T-helper 2 cell treated with Interferon-gamma antibody and Interleukin-4, amounts not matched to agents 5 μg/mL and 100 μg/mL, for 36 hours (primary cell): Measurements from ENCODE around the gene COL4A2.

ENCODE experiments used
- DNase-seq: peaks from one replicate; pipeline ENCODE4 v3.0.0; 2021; ENCODE audit warnings: low spot score
- H3K27ac Mint-ChIP-seq: one replicate; pipeline ENCODE4 v1.8.0; 2021; ENCODE audit warnings: mild to moderate bottlenecking, mixed read lengths
- H3K27me3 Mint-ChIP-seq: one replicate; pipeline ENCODE4 v1.8.0; 2021; ENCODE audit warnings: low read depth, mixed read lengths
- H3K36me3 Mint-ChIP-seq: one replicate; pipeline ENCODE4 v1.8.0; 2021; ENCODE audit warnings: low read depth, mixed read lengths
- H3K4me1 Mint-ChIP-seq: one replicate; pipeline ENCODE4 v1.8.0; 2021; ENCODE audit warnings: low read depth, mixed read lengths
- H3K4me3 Mint-ChIP-seq: one replicate; pipeline ENCODE4 v1.8.0; 2022; ENCODE audit warnings: mild to moderate bottlenecking, moderate library complexity, mixed read lengths
- H3K9me3 Mint-ChIP-seq: one replicate; pipeline ENCODE4 v1.8.0; 2021; ENCODE audit warnings: mixed read lengths

Gene COL4A2

DNA sequence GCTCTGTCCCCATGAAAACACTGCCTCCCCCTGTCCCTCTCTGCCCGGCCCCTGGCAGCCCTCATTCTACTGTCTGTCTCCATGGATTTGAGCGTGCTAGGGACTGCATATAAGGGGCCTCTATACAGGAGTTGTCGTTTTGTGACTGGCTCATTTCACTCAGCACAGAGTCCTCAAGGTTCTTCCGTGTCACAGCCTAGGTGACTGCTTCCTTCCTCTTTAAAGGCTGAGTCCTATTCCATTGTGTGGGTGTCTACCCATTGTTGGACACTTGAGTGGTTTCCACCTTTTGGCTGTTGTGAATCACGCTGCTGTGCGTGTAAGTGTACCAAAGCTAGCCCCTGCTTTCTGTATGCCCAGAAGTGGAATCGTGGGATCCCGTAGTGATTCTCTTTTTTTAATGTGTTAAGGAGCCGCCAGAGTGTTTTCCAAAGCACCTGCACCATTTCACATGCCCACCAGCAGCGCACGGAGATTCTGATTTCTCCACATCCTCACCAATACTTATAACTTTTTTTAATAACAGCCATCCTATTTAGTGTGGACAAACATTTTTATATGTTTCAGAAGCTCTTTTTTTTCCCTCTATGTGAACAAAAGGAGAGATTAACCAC is 116.7 kb downstream of the COL4A2 start:
- no peaks in the 10 kb centered on the region for H3K9me3 Mint-ChIP-seq
- DNase-seq: no peak
- H3K36me3 Mint-ChIP-seq: no peaks in the 10 kb centered on the region
- H3K27ac Mint-ChIP-seq: no peak overlapping the region
- no peak overlapping the region for H3K4me3 Mint-ChIP-seq
- H3K27me3 Mint-ChIP-seq: peaks cover 76% of the 10 kb centered on the region
- H3K4me1 Mint-ChIP-seq: peaks cover 13% of the 10 kb centered on the region

DNA sequence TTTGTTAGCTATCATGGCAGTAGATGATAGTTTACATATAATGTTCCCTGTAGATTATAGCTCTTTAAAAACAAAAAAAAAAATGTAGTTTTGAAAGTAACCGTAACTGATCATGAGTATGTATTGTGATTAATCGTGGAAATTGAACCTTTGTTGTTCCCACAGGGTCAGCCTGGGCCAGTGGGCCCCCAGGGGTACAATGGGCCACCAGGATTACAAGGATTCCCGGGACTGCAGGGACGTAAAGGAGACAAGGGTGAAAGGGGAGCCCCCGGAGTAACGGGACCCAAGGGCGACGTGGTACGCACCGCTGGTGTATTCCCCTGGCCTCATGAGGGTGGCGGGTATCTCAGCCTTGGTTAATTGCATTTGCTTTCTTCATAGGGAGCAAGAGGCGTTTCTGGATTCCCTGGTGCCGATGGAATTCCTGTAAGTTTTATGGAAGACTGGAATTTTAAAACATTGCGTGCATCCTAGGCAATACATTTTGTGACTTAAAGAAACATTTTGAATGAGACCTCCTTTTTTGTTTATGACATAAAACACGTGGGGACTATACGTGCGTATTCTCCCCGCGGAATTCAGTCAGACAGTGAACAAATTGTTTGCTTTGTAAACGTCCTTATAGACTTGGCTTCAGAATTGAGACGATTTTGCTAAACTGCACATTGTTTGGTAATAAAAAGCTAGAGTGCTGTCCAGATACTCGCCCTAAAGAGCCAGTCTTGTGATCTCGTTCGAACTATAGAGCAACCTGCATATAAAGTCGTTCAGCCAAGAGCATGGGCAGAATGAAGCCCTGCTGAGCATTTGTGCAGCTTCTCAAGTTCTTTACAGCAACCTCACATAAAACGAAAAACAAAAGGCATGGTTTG is 117.7 kb downstream of the COL4A2 start:
- H3K4me1 Mint-ChIP-seq: peaks cover 13% of the 10 kb centered on the region
- H3K36me3 Mint-ChIP-seq: no peaks in the 10 kb centered on the region
- DNase-seq: no peak
- no peaks in the 10 kb centered on the region for H3K9me3 Mint-ChIP-seq
- H3K4me3 Mint-ChIP-seq: no peak overlapping the region
- peaks cover 74% of the 10 kb centered on the region for H3K27me3 Mint-ChIP-seq
- no peak overlapping the region for H3K27ac Mint-ChIP-seq

DNA sequence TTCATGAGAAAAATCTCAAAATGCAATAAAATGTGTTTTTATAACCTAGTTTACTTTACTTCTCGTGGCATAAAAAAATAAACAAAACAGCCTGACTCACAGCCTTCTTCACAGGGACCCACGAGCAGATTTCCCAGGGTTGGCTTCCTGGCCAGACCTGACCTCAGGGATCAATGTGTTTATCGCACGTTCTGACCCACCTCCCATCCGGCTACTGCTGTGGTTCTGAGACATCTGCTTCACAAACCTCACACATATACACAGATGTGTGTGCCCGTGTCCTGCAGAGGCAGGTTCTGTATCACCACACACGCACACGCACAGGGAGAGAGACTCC is 118.3 kb downstream of the COL4A2 start:
- Mint-ChIP-seq H3K27me3 (peaks cover 68% of the 10 kb centered on the region), H3K36me3 (no peaks in the 10 kb centered on the region), H3K27ac (no peak overlapping the region), H3K4me1 (peaks cover 13% of the 10 kb centered on the region), H3K9me3 (no peaks in the 10 kb centered on the region), H3K4me3 (no peak overlapping the region)
- no peak for DNase-seq

DNA sequence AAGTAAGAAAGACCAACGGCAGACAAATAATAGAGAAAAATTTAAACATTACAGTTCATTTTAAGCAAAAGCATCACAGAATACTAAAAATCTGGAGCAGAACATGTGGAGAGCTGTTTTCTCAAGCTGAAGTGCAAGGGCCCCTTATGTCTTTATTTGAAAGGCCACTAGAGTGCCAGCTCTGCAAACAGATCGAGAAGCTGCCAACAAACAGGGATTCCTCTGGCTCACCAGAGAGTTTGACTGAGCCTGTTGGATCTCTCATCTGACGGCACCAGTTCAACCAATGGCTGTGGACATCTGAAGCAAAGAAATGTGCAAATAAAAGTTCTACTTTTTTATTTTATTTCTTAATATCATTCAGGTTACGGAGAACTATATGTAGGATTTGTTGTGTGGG is 119.7 kb downstream of the COL4A2 start:
- no peak for DNase-seq
- H3K4me1 Mint-ChIP-seq: peaks cover 4% of the 10 kb centered on the region
- peaks cover 56% of the 10 kb centered on the region for H3K27me3 Mint-ChIP-seq
- no peak overlapping the region for H3K4me3 Mint-ChIP-seq
- H3K9me3 Mint-ChIP-seq: no peaks in the 10 kb centered on the region
- H3K36me3 Mint-ChIP-seq: no peaks in the 10 kb centered on the region
- no peak overlapping the region for H3K27ac Mint-ChIP-seq

DNA sequence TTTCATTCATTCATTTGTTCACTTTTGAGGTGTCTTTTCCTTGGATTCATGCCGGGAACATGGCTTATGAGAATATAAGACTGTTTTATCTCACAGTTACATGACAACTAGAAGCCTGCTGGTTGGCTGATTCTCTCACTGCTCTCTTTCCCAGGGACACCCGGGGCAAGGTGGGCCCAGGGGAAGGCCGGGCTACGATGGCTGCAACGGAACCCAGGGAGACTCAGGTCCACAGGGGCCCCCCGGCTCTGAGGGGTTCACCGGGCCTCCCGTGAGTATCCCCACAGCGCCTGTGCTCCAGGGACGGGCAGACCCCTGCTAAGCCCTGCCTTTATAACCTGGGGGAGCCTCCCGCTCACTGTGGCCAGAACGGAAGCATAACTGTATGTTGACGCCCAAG is 121.2 kb downstream of the COL4A2 start:
- peaks cover 52% of the 10 kb centered on the region for H3K27me3 Mint-ChIP-seq

DNA sequence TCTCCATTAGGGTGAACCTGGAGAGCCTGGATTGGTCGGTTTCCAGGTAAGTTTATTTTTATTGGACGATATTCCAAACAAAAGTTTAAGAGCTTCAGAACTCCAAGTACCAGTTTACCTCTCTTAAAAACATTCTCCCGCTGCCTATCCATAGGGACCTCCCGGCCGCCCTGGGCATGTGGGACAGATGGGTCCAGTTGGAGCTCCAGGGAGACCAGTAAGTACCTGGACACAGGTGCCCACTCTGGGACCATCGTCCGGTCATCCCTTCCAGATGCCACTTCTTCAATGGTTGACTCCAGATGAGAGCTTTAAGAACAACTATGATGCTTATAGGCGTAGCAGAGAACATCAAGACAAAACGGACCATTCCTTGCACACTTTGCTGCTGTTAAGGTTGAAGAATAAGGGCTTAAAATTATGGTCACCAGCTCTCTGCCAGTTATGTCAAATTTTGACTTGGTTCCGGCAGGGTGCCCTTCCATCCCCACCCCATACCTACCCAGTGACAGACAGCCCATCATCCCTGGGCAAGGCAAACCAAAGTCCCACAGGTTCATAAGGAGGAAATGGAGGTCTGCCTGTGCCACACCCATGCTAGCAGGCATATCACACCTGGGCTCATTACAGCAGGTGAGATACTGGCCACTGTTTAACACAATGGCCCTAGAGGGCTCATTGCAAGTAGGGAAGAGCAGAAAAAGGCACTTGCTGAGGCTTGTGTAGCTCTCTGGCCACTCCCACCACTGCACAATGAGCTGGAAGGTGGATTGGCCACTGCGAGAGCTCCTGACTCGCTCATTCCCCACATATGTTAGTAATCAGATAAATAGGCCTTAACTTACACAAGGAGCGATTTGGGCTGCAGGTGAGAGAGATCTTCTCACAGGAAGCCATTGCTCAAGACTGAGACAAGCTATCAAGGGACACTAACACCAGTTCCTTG is 123.6 kb downstream of the COL4A2 start:
- H3K27ac Mint-ChIP-seq: no peak overlapping the region
- no peak overlapping the region for H3K4me3 Mint-ChIP-seq
- no peaks in the 10 kb centered on the region for H3K4me1 Mint-ChIP-seq
- no peaks in the 10 kb centered on the region for H3K36me3 Mint-ChIP-seq
- H3K9me3 Mint-ChIP-seq: no peaks in the 10 kb centered on the region
- peaks cover 54% of the 10 kb centered on the region for H3K27me3 Mint-ChIP-seq
- DNase-seq: no peak

More for the DNA sequence above, 121.2 kb downstream of the COL4A2 start:
- no peaks in the 10 kb centered on the region for H3K36me3 Mint-ChIP-seq
- H3K27ac Mint-ChIP-seq: no peak overlapping the region
- H3K4me1 Mint-ChIP-seq: no peaks in the 10 kb centered on the region
- H3K4me3 Mint-ChIP-seq: no peak overlapping the region
- no peak for DNase-seq
- no peaks in the 10 kb centered on the region for H3K9me3 Mint-ChIP-seq

DNA sequence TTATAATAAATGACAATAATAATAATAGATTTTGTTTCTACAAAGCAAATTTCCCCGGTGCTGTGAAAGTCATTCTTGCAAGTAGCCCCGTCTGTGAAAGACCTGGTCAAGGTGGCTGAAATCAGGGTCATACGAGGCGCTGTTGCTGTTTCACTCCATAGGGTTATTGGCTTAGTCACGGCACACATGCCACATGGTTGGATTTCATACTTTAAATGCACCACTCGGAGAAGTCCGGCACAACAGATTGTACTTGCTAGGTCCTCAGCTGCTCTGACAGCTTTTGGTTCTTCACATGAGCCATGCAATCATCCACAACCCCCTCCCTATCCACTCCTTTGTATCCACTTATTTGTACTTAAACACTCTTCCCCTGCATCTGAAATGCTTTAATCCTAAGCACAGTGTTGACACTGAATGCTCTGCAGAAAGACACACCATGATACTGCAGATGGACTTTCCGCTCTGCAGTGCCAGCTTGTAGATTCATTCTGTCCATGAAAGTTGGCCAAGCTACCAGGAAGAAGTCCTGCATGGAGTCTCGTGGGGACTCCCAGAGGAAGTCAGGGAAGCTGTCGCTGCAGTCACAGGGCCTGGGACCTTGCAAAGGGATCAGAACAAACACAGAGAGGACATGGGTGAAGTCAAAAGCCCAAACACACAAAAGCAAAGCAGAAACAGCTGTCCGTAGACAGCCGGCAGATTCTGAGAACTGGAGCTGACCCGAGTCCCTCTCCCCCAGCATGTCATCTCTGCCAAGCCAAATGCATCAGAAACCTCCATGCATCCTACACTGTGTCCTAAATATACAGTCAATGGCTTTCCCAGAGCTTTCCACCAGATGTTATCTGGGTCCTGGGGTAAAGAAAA is 124.6 kb downstream of the COL4A2 start:
- DNase-seq: no peak
- Mint-ChIP-seq H3K4me1 (no peaks in the 10 kb centered on the region), H3K4me3 (no peak overlapping the region), H3K36me3 (no peaks in the 10 kb centered on the region), H3K27me3 (peaks cover 47% of the 10 kb centered on the region), H3K9me3 (no peaks in the 10 kb centered on the region), H3K27ac (no peak overlapping the region)

DNA sequence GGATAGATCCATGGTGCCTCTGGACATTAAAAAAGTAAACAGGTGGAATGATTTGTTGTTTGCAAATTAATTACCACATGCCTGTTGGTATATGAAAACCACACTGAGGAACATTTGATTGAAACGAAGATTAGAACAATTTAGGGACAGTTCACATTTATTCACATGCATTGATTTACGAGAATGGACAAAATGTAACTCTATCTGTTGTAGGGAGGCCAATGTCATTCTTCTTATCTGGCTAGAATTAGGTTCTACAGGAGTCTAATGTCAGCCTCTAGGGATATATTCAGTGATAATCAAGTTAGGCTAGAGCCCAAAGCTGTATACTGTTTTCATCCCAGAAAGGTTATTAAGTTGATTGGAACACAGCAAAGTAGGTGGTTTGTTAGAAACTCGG is 125.4 kb downstream of the COL4A2 start:
- H3K9me3 Mint-ChIP-seq: no peaks in the 10 kb centered on the region
- DNase-seq: no peak
- no peaks in the 10 kb centered on the region for H3K4me1 Mint-ChIP-seq
- H3K4me3 Mint-ChIP-seq: no peak overlapping the region
- peaks cover 46% of the 10 kb centered on the region for H3K27me3 Mint-ChIP-seq
- H3K27ac Mint-ChIP-seq: no peak overlapping the region
- no peaks in the 10 kb centered on the region for H3K36me3 Mint-ChIP-seq

DNA sequence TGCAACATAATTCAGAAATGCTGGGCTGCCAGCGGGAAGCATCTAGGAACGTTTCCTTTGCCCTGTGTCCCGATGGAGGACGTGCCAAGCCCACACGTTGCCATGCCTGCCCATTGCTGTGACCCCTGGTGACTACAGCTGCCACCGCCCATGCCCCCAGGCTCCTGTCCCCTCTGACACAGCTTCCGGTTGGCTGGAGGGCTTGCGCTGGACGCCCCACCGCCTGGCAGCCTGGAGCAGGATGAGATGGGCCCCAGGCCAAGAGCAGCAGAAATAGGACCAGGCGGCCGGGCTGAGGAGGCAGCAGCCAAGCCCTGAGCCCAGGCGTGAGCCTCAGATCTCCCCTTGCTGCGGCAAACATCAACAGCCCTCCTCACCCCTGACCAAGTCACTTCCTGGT is 125.9 kb downstream of the COL4A2 start:
- H3K36me3 Mint-ChIP-seq: no peaks in the 10 kb centered on the region
- H3K4me3 Mint-ChIP-seq: no peak overlapping the region
- no peak overlapping the region for H3K27ac Mint-ChIP-seq
- no peaks in the 10 kb centered on the region for H3K9me3 Mint-ChIP-seq
- peaks cover 42% of the 10 kb centered on the region for H3K27me3 Mint-ChIP-seq
- H3K4me1 Mint-ChIP-seq: no peaks in the 10 kb centered on the region
- no peak for DNase-seq

DNA sequence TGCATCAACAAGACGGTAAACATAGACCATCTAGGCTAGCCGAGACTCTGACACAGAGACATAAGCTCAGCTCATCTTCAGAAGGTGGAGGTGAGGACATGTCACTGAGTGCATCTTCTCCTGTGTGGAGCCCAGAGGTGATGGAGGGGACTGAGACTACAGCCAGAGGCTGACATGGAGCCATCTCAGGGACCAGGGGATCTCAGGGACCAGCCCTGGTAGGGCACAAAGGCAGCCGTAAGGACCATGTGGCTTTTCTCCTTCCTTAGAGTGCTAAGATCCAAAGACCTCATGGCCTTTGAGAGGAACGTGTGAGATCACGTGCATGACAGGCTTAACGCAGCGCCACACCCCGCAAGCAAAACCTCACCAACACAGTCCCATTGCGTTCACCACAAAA is 127.5 kb downstream of the COL4A2 start:
- no peak for DNase-seq
- H3K9me3 Mint-ChIP-seq: no peaks in the 10 kb centered on the region
- no peaks in the 10 kb centered on the region for H3K36me3 Mint-ChIP-seq
- no peaks in the 10 kb centered on the region for H3K4me1 Mint-ChIP-seq
- H3K4me3 Mint-ChIP-seq: no peak overlapping the region
- no peak overlapping the region for H3K27ac Mint-ChIP-seq
- peaks cover 27% of the 10 kb centered on the region for H3K27me3 Mint-ChIP-seq

DNA sequence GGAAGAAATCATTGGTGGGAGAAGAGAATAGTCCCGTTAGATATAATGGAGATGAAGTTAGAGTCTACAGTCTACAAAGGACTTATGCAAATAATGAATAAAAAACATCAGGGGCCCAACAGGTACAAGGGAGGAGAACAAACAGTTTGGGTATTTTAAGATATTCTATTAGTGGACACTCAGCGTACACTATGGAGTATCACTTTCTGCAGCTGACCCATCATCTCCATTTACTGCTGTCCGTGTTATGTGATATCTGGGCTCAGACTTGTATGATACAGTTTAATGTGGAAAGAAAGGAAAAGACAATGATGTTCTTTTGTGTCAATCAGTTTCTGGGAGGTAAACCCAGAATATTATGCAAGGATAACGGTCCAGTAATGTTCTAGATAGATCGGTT is 128.2 kb downstream of the COL4A2 start:
- peaks cover 27% of the 10 kb centered on the region for H3K27me3 Mint-ChIP-seq
- no peak for DNase-seq
- no peak overlapping the region for H3K4me3 Mint-ChIP-seq
- H3K9me3 Mint-ChIP-seq: no peaks in the 10 kb centered on the region
- H3K27ac Mint-ChIP-seq: no peak overlapping the region
- H3K4me1 Mint-ChIP-seq: no peaks in the 10 kb centered on the region
- H3K36me3 Mint-ChIP-seq: no peaks in the 10 kb centered on the region

DNA sequence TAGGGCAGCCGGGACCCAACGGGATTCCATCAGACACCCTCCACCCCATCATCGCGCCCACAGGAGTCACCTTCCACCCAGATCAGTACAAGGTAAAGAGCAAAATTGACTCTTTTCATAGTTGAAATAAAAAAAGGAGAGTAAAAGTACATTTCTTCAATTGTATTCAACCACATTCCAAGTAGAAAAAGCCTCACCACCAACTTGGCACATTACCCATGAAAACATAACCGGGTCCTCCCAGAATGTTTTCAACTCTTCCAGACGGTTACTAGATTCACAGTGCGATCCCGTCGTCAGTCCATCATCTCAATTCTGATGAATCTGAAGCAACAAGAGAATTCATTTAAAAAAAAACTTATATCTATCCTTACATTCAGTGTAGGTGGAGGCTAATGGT is 129.2 kb downstream of the COL4A2 start:
- Mint-ChIP-seq H3K9me3 (no peaks in the 10 kb centered on the region), H3K4me3 (no peak overlapping the region), H3K36me3 (no peaks in the 10 kb centered on the region), H3K4me1 (no peaks in the 10 kb centered on the region), H3K27me3 (peaks cover 28% of the 10 kb centered on the region), H3K27ac (no peak overlapping the region)
- DNase-seq: no peak

DNA sequence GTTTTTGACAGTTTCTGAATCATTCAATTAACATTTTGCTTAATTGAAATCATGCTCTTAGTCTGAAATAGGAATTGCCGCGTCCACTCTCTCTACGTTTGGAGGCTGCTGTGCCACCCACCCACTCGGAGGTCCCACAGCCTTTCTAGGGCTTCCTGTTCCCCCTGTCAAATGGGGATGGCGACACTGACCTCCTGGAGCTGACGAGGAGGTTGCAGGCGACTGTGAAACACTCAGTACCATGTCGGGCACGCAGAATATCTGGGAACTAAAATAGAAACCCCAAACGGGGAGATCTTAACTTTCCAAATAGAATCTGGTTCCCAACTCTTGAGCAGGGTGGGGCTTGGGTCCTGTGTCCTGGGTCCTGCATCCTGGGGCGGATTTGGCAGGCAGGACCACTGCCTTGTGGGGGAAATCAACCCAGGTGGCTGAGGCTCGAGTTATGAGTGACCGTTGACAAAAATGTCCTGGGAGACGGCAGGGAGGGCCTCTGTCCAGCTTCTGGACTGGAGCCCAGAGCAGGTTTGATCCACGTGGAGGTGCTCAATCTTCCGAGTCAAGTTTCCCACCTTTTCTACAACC is 129.8 kb downstream of the COL4A2 start:
- Mint-ChIP-seq H3K27ac (no peak overlapping the region), H3K27me3 (peaks cover 26% of the 10 kb centered on the region)
- no peak for DNase-seq

More for the DNA sequence above, 129.8 kb downstream of the COL4A2 start:
- no peaks in the 10 kb centered on the region for H3K9me3 Mint-ChIP-seq
- H3K36me3 Mint-ChIP-seq: no peaks in the 10 kb centered on the region
- no peaks in the 10 kb centered on the region for H3K4me1 Mint-ChIP-seq
- no peak overlapping the region for H3K4me3 Mint-ChIP-seq
